ENCODE results near the gene FOXD4.
"Not testable (repeated sequence)": the region's sequence is repeated elsewhere in the genome, so short reads cannot be mapped to it uniquely, and the experiment has no call there.

Gene FOXD4

GRCh38 chr9:76389-76788 lies 41.8 kb downstream of the FOXD4 start:
- H3K9me3 ChIP-seq (ENCODE audit: insufficient read depth, low read length); H4K20me1 ChIP-seq (ENCODE audit: insufficient read depth, low read length): not testable (repeated sequence)

GRCh38 chr9:73900-74525 lies 44.2 kb downstream of the FOXD4 start:
- H3K4me1 ChIP-seq (ENCODE audit: low read length); H3K9ac ChIP-seq (ENCODE audit: low read length); H3K4me2 ChIP-seq (ENCODE audit: low read length); H2AFZ ChIP-seq (ENCODE audit: low read depth, low read length); H3K36me3 ChIP-seq (replicated peaks; ENCODE audit: low read depth, low read length); H3K27ac ChIP-seq (ENCODE audit: low read length); H4K20me1 ChIP-seq (ENCODE audit: insufficient read depth, low read length); H3K27me3 ChIP-seq (ENCODE audit: low read depth, low read length); H3K9me3 ChIP-seq (ENCODE audit: insufficient read depth, low read length); H3K79me2 ChIP-seq (ENCODE audit: low read length); H3K4me3 ChIP-seq (ENCODE audit: low read length): not testable (repeated sequence)

More at GRCh38 chr9:76389-76788, 41.8 kb downstream of the FOXD4 start:
- H2AFZ ChIP-seq (ENCODE audit: low read depth, low read length); H3K4me1 ChIP-seq (ENCODE audit: low read length); H3K4me2 ChIP-seq (ENCODE audit: low read length); H3K79me2 ChIP-seq (ENCODE audit: low read length); H3K4me3 ChIP-seq (ENCODE audit: low read length); H3K27ac ChIP-seq (ENCODE audit: low read length); H3K36me3 ChIP-seq (replicated peaks; ENCODE audit: low read depth, low read length); H3K27me3 ChIP-seq (ENCODE audit: low read depth, low read length); H3K9ac ChIP-seq (ENCODE audit: low read length): not testable (repeated sequence)

GRCh38 chr9:73076-73899 lies 44.9 kb downstream of the FOXD4 start:
- H3K27ac ChIP-seq (ENCODE audit: low read length); H3K79me2 ChIP-seq (ENCODE audit: low read length); H3K36me3 ChIP-seq (replicated peaks; ENCODE audit: low read depth, low read length); H3K9me3 ChIP-seq (ENCODE audit: insufficient read depth, low read length); H3K9ac ChIP-seq (ENCODE audit: low read length); H2AFZ ChIP-seq (ENCODE audit: low read depth, low read length); H3K4me1 ChIP-seq (ENCODE audit: low read length); H4K20me1 ChIP-seq (ENCODE audit: insufficient read depth, low read length); H3K4me2 ChIP-seq (ENCODE audit: low read length); H3K27me3 ChIP-seq (ENCODE audit: low read depth, low read length); H3K4me3 ChIP-seq (ENCODE audit: low read length): not testable (repeated sequence)
